Stimulated activated naive CD8-positive, alpha-beta T cell treated with anti-CD3 and anti-CD28 coated beads, Interleukin-15, Interleukin-2, amounts not matched to agents 100 U/mL and 50 U/mL, for 24 hours (primary cell): ENCODE measurements around the gene SCRN2.

Source experiments
- ATAC-seq: fragments of 150-1000 bp; cut with Tn5 transposase; one replicate; pipeline ENCODE4 v1.10.0; 2021
- DNase-seq: peaks from one replicate; pipeline ENCODE4 v3.0.0; 2021

The SCRN2 gene

DNA sequence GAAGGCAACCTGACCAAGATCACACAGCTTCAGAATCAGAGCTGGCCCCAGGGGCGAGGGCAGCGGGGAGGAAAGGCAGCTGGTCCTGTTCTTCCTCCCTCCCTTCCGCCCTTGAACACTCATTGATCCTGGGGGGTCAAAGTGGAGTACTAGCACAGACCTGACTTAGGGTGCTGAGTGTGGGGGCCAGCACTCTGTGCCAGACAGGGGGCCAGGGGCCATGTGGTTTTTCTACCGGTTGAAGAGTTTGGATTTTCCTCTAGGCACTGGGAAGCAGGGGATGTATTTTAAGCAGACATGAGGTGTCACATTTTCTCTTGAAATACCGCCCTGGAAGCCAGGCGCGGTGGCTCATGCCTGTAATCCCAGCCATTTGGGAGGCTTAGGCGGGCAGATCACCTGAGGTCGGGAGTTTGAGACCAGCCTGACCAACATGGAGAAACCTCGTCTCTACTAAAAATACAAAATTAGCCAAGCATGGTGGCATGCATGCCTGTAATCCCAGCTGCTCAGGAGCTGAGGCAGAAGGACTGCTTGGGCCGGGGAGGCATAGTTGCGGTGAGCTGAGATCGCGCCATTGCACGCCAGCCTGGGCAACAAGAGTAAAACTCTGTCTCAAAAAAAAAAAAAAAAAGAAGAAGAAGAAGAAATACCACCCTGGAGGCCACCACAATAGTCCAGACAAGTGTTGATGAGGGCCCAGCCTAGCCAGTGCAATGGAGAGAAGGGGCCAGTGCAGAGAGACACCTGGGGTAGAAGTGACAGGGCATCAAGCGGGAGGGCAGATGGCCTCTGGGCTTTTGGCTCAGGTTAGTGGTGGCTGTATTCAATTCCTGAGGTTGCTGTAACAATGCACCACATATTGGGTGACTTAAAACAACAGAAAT, 34.8 kb downstream of the SCRN2 start:
- no peak for DNase-seq
- no peak for ATAC-seq

DNA sequence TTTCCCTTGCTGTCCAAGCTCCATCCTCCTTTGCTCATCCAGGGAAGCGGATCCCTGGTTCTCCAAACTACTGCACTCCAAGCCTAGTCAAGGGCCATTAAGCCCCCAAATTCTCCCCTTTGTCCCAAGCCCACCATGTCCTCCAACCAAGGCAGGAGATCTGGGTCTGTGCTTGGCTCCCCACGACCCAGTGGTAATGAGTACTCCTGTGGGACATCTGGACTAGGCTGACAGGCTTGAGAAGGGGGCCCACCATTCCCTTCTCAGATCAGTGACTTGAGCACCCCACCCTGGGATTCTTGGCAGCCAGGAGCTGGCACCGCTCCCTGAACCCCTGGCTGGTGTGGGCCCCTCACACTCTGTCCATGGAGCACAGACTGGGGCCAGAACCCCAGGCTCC, 36.6 kb downstream of the SCRN2 start:
- ATAC-seq (no peak), DNase-seq (no peak)

DNA sequence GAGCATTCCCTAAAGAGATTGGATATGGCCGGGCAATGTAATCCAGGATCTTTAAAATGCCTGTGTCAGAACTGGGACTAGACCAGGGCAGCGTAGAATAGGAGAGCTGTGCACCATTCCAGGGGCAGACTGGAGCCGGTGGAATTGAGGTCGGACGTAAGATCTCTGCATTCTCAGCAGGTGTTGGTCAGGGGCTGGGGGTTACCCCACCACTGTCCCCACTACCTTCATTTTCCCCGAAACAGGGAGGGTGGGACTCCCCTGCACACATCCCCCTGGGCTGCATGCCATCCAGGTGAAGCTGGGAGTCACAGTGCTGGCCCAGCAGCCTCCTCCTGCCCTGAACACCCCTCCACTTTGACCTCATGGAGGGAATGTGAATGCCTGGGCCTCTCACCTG, 37.3 kb downstream of the SCRN2 start:
- ATAC-seq (no peak), DNase-seq (no peak)

DNA sequence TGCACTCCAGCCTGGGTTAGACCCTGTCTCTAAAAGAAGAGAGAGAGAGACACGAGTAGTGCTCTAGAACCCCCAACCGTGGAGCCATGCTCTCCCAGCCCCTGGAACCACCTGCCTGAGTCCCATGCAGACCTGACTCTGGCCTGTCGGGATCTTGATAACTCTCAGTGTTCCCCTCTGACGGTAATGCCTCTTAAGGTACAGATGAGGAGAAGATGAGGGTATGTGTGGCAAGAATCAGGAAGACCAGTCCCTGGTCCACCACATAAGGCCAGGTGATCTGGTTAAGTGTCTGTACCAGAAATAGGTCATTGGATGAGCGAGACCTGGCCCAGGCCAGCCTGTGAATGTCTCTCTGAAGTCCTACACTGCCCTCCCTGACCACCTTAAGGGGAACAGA, 37.9 kb downstream of the SCRN2 start:
- ATAC-seq (no peak), DNase-seq (no peak)

DNA sequence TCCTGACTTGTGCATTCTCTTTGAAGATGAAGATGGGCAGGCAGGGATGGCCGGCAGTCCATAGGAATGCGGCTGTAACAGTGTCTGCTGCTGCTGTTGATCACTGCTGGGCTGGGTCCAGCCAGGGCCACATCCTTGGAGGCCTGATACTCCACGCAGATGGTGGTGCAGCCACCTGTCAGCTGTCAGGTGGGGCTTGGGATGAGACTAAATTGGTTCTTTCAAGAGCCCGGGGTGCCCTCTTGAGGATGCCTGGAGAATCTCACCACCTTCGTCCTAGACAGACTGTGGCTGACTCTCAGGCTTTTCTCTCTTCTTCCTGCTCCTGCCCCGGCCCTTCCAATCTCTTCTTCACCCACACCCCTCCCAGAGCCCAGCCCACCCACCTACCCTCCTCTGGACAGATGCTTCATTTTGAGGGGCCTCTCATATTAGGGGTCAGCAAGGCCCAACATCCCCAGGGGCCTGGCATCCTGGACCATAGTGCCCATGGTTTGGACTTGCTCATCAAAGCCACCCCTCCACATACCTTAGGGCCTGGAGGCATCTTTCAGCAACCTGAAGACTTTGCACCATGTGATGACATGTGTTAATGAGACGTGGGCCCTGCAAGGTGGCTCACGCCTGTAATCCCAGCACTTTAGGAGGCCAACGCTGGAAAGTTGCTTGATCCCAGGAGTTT, 38.6 kb downstream of the SCRN2 start:
- DNase-seq (peak; percentile 67), ATAC-seq (peak; percentile 86)

DNA sequence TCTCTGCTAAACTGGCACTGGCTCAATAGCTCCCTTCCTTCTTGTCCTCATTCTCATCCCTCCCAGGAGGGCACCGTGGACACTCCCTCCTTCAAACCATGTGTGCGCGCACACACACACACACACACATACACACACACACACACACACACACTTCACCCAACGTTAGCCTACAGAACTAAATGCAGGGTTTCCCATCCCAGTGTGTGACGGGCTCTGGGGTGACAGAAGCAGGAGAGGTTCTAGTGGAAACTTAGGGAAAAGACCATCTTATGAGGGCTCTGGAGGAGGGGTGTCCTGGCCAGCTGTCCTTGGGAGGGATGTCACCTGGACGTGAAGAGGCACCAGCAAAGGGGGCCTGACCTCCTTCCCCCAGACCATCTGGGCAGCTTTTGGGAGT, 39.2 kb downstream of the SCRN2 start:
- DNase-seq = no peak
- no peak for ATAC-seq

DNA sequence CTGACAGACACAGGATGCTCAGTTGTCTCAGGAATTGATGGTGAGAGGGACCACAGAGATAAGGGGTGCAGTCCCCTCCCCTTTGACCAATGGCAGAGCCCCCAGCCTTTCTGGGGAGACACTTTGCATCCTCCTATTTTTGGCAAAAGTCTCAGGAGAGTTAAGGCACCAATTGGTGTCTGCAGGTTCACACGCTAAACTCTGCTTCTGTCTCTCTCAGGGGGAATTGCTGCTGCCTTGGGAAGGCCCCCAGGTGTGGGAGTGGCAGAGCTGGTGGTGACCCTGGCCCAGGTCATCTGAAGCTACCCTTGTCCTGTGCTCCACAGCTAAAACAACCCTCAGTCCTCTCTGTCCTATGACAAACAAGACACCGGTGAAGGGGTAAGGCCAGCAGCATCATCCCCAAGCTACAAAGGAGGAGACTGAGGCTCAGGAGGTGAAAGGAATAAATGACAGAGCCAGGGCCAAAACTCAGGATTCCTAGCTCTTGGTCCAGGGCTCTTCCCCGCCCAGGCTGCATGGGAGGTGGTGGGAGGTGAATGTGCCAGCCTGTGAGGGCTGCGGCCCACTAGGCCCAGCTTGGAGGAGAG, 39.8 kb downstream of the SCRN2 start:
- ATAC-seq (no peak), DNase-seq (no peak)

DNA sequence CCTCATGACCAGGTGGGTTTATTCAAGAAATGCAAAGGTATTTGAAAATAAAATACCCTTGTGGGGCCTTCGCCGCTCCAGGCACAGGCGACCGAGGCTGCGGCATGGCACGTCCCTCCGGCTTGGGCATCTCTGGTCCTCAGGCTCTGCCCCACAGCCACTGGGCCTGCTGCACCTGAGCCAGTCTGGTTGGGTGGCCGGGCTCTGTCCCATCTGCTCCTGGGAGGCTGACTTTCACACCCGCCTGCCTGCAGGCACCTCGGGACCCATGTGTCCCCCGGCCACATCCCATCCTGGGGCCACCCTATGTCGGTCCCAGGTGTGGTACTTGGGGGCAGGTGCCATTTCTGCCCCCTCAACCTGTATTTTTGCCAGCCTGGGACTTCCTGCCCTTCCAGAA, 40.4 kb downstream of the SCRN2 start:
- ATAC-seq = no peak
- DNase-seq = no peak

DNA sequence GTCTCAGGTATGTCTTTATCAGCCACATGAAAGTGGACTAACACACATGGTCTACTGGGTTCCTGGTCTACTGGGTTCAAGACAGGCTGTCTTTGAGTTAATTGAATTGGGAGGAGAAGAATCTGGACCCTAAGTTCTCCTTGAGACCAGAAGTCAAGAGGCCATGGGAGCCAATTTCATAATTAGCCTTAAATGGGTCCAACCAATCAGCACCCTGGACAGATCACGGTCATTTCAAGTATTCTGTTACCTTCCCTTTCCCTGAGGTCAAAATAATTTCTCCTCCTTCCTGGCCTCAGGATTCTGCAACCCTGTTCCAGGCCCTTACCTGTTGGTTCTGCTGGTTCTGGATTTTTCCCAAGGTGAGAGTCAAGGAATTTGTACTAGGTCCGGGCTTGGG, 43.3 kb downstream of the SCRN2 start:
- no peak for DNase-seq

DNA sequence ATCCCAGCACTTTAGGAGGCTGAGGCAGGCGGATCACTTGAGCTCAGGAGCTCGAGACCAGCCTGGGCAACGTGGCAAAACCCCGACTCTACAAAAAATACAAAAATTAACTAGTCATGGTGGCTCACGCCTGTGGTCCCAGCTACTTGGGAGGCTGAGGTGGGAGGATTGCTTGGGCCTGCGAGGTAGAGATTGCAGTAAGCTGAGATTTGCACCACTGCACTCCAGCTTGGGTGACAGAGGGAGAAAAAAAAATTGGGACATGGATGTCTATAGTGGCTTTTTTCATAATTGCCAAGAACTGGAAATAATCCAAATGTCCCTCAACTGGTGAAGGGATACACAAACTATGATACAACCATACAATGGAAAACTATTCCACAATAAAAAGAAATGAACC, 48.1 kb downstream of the SCRN2 start:
- no peak for ATAC-seq
- no peak for DNase-seq

More for the DNA sequence above, 43.3 kb downstream of the SCRN2 start:
- no peak for ATAC-seq

DNA sequence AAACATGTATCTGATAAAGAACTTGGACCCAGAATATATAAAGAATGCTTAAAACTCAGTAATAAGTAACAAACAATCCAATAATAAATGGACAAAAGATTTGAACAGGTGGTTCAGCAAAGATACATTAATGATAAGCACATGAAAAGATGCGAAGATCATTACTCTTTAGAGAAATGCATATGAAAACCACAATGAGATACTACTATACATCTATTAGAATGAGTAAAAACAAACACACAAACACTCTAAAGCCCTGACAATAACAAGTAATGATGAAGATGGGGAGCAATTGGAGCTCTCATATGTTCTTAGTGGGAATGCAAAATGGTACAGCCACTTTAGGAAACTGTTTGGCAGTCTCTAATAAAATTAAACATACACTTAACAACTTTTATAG, 48.6 kb downstream of the SCRN2 start:
- DNase-seq (no peak), ATAC-seq (no peak)

DNA sequence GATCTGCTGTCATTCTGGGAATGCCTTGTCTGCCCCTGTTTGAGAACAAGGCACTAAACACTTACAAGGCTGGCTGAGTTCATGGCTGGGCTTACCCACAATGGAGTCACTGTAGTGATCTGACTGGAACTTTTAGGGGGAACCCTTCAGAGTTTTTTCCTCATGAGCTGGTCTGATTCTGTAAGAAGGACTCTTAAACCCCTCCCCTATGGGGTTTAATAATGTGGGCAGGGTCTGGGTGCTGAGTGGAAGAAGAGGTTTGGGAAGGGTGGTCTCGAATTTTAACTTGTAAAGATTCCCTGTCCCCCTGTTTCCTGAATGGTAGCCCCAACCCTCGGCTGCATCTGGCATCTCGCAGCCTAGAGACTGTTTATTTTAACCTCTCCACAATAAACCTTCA, 50.0 kb downstream of the SCRN2 start:
- ATAC-seq (no peak), DNase-seq (no peak)

DNA sequence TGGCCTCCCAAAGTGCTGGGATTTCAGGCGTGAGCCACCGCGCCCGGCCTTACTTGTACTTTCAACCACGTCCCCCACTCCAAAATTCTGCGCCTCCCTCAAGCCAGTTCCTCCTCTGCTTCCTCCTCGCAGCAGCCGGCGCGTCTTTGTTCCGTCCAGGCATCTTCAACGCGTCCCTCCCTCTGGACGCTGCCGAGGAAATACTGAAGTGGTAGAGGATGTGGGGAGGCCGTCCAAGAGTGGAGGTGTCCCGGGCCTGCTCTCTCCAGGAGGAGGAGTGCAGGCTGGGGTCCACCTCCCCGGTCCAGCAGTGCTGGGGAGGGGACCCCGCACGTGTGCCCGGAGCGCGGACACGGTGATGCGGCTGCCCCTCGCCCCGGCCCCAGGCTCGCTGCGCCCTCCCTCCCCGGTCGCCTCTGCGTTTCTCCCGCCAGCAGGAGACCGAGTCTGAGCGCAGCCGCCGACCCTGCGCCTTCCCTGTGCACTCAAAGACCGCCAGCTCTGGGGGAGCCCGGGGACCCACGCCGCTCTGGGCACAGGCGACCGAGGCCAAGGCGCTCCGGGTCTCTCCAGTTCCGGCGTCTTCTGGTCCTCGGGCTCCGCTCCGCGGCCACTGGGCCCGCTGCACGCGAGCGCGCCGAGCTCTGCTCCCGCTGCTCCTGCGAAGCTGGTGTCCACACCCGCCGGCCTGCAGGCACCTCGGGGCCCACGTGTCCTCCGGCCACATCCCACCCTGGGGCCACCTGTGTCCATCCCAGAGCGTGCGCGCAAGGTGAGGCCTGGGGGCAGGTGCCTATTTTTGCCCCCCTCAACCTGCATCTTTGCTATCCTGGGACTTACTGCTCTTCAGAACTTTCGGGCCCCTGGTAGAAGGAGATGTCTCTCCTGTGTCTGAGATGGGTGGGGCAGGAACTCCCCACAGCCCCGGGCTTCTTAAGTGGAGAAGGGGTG, 51.2 kb downstream of the SCRN2 start:
- ATAC-seq (peak; percentile 94), DNase-seq (peak; percentile 73)
